HEK293 (cell line): ENCODE data around the gene FMN1.

Experiments used
- CTCF ChIA-PET: fragments of 350-600 bp; formaldehyde crosslinking; extraction: SDS; loops from one replicate; lab custom pipeline; 2021; ENCODE audit warnings: antibody characterized with exemption; lab: Yijun Ruan, JAX
- POLR2A ChIA-PET: fragments of 300-600 bp; formaldehyde crosslinking; extraction: SDS; loops from one replicate; lab custom pipeline; 2020; ENCODE audit warnings: antibody characterized with exemption, inconsistent platforms; lab: Yijun Ruan, JAX
- H3K27ac ChIP-seq: fragments of 200-500 bp; sonication (Bioruptor generic); 2 replicates; pipeline ENCODE4 v1.5.1; 2014; ENCODE audit warnings: low read depth, low read length, control low read depth, inconsistent platforms; ENCODE audit errors: extremely low read depth
- H3K36me3 ChIP-seq, 2 experiments: fragments of 200-500 bp in 1 of 2; sonication (Bioruptor generic) in 1 of 2; 1 replicate in 1 of 2; 2 replicates in 1 of 2; pipeline ENCODE4 v1.5.1; 2014 to 2017; ENCODE audit warnings: inconsistent platforms in 2 of 2, low read length in 2 of 2; ENCODE audit not compliant: control insufficient read depth in 2 of 2, insufficient read depth in 1 of 2
- H3K4me1 ChIP-seq: fragments of 200-500 bp; sonication (Bioruptor generic); 2 replicates; pipeline ENCODE4 v1.5.1; 2014; ENCODE audit warnings: mild to moderate bottlenecking, low read length, inconsistent platforms; ENCODE audit not compliant: control insufficient read depth, insufficient read depth
- H3K4me3 ChIP-seq: 2 replicates; pipeline ENCODE4 v1.5.1; 2011; ENCODE audit warnings: low read depth, mild to moderate bottlenecking, control low read depth, low read length, moderate library complexity
- H3K9me3 ChIP-seq: fragments of 200-500 bp; sonication (Bioruptor generic); 2 replicates; pipeline ENCODE4 v1.5.1; 2014; ENCODE audit warnings: low read depth, low read length, inconsistent platforms; ENCODE audit not compliant: control insufficient read depth, insufficient read depth
- EGR2 ChIP-seq: fragments of 450-650 bp; formaldehyde crosslinking; IDR thresholded peaks from 2 replicates; pipeline ENCODE4 v1.5.1; 2016; ENCODE audit warnings: low read depth, missing biosample characterization, missing genetic modification characterization
- YY2 ChIP-seq: fragments of 450-650 bp; formaldehyde crosslinking; IDR thresholded peaks from 2 replicates; pipeline ENCODE4 v1.5.1; 2016; ENCODE audit warnings: missing biosample characterization, missing genetic modification characterization
- ZBTB1 ChIP-seq: fragments of 450-650 bp; formaldehyde crosslinking; IDR thresholded peaks from 2 replicates; pipeline ENCODE4 v1.5.1; 2016; ENCODE audit warnings: missing biosample characterization, missing genetic modification characterization
- ZBTB44 ChIP-seq: fragments of 450-650 bp; IDR thresholded peaks from 2 replicates; pipeline ENCODE4 v1.5.1; 2018; ENCODE audit warnings: missing biosample characterization, mild to moderate bottlenecking, missing genetic modification characterization
- ZBTB7A ChIP-seq: fragments of 450-650 bp; formaldehyde crosslinking; IDR thresholded peaks from 2 replicates; pipeline ENCODE4 v1.5.1; 2016; ENCODE audit warnings: low read depth, missing biosample characterization, missing genetic modification characterization
- ZIC2 ChIP-seq: fragments of 450-650 bp; formaldehyde crosslinking; IDR thresholded peaks from 2 replicates; pipeline ENCODE4 v1.5.1; 2016; ENCODE audit warnings: missing biosample characterization, missing genetic modification characterization
- ZNF112 ChIP-seq: fragments of 450-650 bp; formaldehyde crosslinking; IDR thresholded peaks from 2 replicates; pipeline ENCODE4 v1.5.0; 2017; ENCODE audit warnings: missing biosample characterization, missing genetic modification characterization
- ZNF133 ChIP-seq: fragments of 450-650 bp; formaldehyde crosslinking; IDR thresholded peaks from 2 replicates; pipeline ENCODE4 v1.5.1; 2016; ENCODE audit warnings: missing biosample characterization, missing genetic modification characterization
- ZNF140 ChIP-seq: fragments of 450-650 bp; formaldehyde crosslinking; IDR thresholded peaks from 2 replicates; pipeline ENCODE4 v1.5.1; 2016; ENCODE audit warnings: missing biosample characterization, missing genetic modification characterization
- ZNF18 ChIP-seq: fragments of 450-650 bp; formaldehyde crosslinking; IDR thresholded peaks from 2 replicates; pipeline ENCODE4 v1.5.1; 2016; ENCODE audit warnings: missing biosample characterization, missing genetic modification characterization
- ZNF239 ChIP-seq: fragments of 450-650 bp; formaldehyde crosslinking; IDR thresholded peaks from 2 replicates; pipeline ENCODE4 v1.5.1; 2016; ENCODE audit warnings: missing biosample characterization, missing genetic modification characterization
- ZNF24 ChIP-seq: fragments of 450-650 bp; formaldehyde crosslinking; IDR thresholded peaks from 2 replicates; pipeline ENCODE4 v1.5.1; 2016; ENCODE audit warnings: missing biosample characterization, missing genetic modification characterization
- ZNF335 ChIP-seq: fragments of 450-650 bp; formaldehyde crosslinking; conservative IDR thresholded peaks from 2 replicates; pipeline ENCODE4 v1.5.1; 2016; ENCODE audit warnings: missing biosample characterization, missing genetic modification characterization
- ZNF530 ChIP-seq: fragments of 450-650 bp; formaldehyde crosslinking; IDR thresholded peaks from 2 replicates; pipeline ENCODE4 v1.5.1; 2016; ENCODE audit warnings: low read depth, missing biosample characterization, missing genetic modification characterization
- ZNF580 ChIP-seq: fragments of 450-650 bp; formaldehyde crosslinking; IDR thresholded peaks from 2 replicates; pipeline ENCODE4 v1.5.1; 2016; ENCODE audit warnings: missing biosample characterization, missing genetic modification characterization
- ZNF623 ChIP-seq: fragments of 450-650 bp; formaldehyde crosslinking; IDR thresholded peaks from 2 replicates; pipeline ENCODE4 v1.5.1; 2016; ENCODE audit warnings: missing biosample characterization, missing genetic modification characterization
- ZNF629 ChIP-seq: fragments of 450-650 bp; formaldehyde crosslinking; IDR thresholded peaks from 2 replicates; pipeline ENCODE4 v1.5.1; 2017; ENCODE audit warnings: missing biosample characterization, missing genetic modification characterization
- ZNF843 ChIP-seq: fragments of 450-650 bp; formaldehyde crosslinking; IDR thresholded peaks from 2 replicates; pipeline ENCODE4 v1.5.1; 2016; ENCODE audit warnings: missing biosample characterization, missing genetic modification characterization
- TF ChIP-seq, protein P1 (sequence below): fragments of 450-650 bp; formaldehyde crosslinking; IDR thresholded peaks from 2 replicates; pipeline ENCODE4 v1.5.1; 2016; ENCODE audit warnings: missing biosample characterization, missing genetic modification characterization
- TF ChIP-seq, protein P2 (sequence below): fragments of 450-650 bp; formaldehyde crosslinking; IDR thresholded peaks from 2 replicates; pipeline ENCODE4 v1.5.1; 2017; ENCODE audit warnings: missing biosample characterization, mild to moderate bottlenecking, missing genetic modification characterization, moderate library complexity
- TF ChIP-seq, protein P3 (sequence below): fragments of 450-650 bp; formaldehyde crosslinking; conservative IDR thresholded peaks from 2 replicates; pipeline ENCODE4 v1.5.1; 2016; ENCODE audit warnings: low read depth, missing biosample characterization, missing genetic modification characterization
- TF ChIP-seq, protein P4 (sequence below): fragments of 450-650 bp; formaldehyde crosslinking; IDR thresholded peaks from 2 replicates; pipeline ENCODE4 v1.5.1; 2017; ENCODE audit warnings: missing biosample characterization, missing genetic modification characterization

FMN1 gene

DNA sequence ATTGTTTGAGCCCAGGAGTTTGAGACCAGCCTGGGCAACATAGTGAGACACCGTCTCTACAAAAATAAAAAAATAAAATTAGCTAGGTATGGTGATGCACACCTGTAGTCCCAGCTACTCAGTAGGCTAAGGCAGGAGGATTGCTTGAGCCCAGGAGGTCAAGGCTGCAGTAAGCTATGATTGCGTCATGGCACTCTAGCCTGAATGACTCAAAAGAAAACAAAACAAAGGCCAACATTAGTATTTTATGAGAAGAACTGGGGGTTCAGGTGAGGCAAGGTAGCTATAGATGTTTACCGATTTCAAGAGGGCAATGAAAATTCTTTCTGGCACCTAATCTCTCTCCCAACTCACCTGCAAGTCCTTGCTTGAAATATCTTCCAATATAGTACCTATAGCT is 399.5 kb downstream of the FMN1 start:
- H3K27ac ChIP-seq = no peak overlapping the region
- H3K9me3 ChIP-seq = no peaks in the 10 kb centered on the region
- H3K4me1 ChIP-seq = peaks cover 4% of the 10 kb centered on the region
- no peaks in the 10 kb centered on the region for H3K36me3 ChIP-seq
- no peak for TF ChIP-seq ZNF843 (tag by site-specific recombination)
- TF ChIP-seq, protein P1, sequence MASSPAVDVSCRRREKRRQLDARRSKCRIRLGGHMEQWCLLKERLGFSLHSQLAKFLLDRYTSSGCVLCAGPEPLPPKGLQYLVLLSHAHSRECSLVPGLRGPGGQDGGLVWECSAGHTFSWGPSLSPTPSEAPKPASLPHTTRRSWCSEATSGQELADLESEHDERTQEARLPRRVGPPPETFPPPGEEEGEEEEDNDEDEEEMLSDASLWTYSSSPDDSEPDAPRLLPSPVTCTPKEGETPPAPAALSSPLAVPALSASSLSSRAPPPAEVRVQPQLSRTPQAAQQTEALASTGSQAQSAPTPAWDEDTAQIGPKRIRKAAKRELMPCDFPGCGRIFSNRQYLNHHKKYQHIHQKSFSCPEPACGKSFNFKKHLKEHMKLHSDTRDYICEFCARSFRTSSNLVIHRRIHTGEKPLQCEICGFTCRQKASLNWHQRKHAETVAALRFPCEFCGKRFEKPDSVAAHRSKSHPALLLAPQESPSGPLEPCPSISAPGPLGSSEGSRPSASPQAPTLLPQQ (tag by site-specific recombination) = no peak
- no peak for TF ChIP-seq YY2 (tag by site-specific recombination)
- no peak for TF ChIP-seq ZNF239
- TF ChIP-seq ZNF629 (tag by site-specific recombination) = 0 out of 2 replicates have a peak, but pooled peaks have one; percentile 20
- CTCF ChIA-PET = interaction anchor here (1.1 kb wide), 1 partner anchor 49 kb away, joined by 3 read pairs; no protein-coding TSS in a partner anchor
- H3K4me3 ChIP-seq = no peak overlapping the region
- POLR2A ChIA-PET = no interaction called here

GRCh38 chr15:32792436-32792835 is 402.1 kb downstream of the FMN1 start:
- ChIA-PET CTCF (no interaction called here), POLR2A (no interaction called here)
- no peaks in the 10 kb centered on the region for H3K36me3 ChIP-seq
- H3K4me1 ChIP-seq = peaks cover 4% of the 10 kb centered on the region
- H3K27ac ChIP-seq = no peak overlapping the region
- H3K4me3 ChIP-seq = no peak overlapping the region
- no peaks in the 10 kb centered on the region for H3K9me3 ChIP-seq
- TF ChIP-seq ZNF530 (no peak), ZNF623 (tag by site-specific recombination) (no peak), ZNF133 (no peak), ZIC2 (tag by site-specific recombination) (no peak), ZNF24 (tag by site-specific recombination) (no peak), ZNF335 (tag by site-specific recombination) (no peak), ZNF140 (no peak), ZBTB1 (no peak), ZNF580 (tag by site-specific recombination) (no peak), ZBTB44 (tag by site-specific recombination) (no peak), EGR2 (tag by site-specific recombination) (no peak), ZNF112 (no peak), ZNF18 (tag by site-specific recombination) (no peak), ZBTB7A (tag by site-specific recombination) (no peak)
- TF ChIP-seq, protein P2, sequence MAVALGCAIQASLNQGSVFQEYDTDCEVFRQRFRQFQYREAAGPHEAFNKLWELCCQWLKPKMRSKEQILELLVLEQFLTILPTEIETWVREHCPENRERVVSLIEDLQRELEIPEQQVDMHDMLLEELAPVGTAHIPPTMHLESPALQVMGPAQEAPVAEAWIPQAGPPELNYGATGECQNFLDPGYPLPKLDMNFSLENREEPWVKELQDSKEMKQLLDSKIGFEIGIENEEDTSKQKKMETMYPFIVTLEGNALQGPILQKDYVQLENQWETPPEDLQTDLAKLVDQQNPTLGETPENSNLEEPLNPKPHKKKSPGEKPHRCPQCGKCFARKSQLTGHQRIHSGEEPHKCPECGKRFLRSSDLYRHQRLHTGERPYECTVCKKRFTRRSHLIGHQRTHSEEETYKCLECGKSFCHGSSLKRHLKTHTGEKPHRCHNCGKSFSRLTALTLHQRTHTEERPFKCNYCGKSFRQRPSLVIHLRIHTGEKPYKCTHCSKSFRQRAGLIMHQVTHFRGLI (tag by site-specific recombination) = no peak
- TF ChIP-seq, protein P3, sequence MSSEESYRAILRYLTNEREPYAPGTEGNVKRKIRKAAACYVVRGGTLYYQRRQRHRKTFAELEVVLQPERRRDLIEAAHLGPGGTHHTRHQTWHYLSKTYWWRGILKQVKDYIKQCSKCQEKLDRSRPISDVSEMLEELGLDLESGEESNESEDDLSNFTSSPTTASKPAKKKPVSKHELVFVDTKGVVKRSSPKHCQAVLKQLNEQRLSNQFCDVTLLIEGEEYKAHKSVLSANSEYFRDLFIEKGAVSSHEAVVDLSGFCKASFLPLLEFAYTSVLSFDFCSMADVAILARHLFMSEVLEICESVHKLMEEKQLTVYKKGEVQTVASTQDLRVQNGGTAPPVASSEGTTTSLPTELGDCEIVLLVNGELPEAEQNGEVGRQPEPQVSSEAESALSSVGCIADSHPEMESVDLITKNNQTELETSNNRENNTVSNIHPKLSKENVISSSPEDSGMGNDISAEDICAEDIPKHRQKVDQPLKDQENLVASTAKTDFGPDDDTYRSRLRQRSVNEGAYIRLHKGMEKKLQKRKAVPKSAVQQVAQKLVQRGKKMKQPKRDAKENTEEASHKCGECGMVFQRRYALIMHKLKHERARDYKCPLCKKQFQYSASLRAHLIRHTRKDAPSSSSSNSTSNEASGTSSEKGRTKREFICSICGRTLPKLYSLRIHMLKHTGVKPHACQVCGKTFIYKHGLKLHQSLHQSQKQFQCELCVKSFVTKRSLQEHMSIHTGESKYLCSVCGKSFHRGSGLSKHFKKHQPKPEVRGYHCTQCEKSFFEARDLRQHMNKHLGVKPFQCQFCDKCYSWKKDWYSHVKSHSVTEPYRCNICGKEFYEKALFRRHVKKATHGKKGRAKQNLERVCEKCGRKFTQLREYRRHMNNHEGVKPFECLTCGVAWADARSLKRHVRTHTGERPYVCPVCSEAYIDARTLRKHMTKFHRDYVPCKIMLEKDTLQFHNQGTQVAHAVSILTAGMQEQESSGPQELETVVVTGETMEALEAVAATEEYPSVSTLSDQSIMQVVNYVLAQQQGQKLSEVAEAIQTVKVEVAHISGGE = no peak
- TF ChIP-seq, protein P4, sequence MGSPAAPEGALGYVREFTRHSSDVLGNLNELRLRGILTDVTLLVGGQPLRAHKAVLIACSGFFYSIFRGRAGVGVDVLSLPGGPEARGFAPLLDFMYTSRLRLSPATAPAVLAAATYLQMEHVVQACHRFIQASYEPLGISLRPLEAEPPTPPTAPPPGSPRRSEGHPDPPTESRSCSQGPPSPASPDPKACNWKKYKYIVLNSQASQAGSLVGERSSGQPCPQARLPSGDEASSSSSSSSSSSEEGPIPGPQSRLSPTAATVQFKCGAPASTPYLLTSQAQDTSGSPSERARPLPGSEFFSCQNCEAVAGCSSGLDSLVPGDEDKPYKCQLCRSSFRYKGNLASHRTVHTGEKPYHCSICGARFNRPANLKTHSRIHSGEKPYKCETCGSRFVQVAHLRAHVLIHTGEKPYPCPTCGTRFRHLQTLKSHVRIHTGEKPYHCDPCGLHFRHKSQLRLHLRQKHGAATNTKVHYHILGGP = no peak
